ENCODE results near the gene LZIC. TPM values are rescaled to one million over a fixed set of nuclear protein-coding genes. Genes with fewer than 3 reads are reported as not detected.

LZIC gene
- total and polyA plus RNA-seq, 9 of the 15 experiments (the other 6 are each of a cell fraction or from before 2014, with no cell fraction given) = 32.9 to 109 (median 61.7) TPM

GRCh38 chr1:9914610-9914937, 28.6 kb downstream of the LZIC start (continued):
- TF ChIP-seq RERE (CRISPR knock-in tag; IDR thresholded peaks at IDR 0.05; ENCODE audit: borderline replicate concordance) = no peak
- TF ChIP-seq KDM2B (CRISPR knock-in tag; IDR thresholded peaks at IDR 0.05) = no peak

DNA sequence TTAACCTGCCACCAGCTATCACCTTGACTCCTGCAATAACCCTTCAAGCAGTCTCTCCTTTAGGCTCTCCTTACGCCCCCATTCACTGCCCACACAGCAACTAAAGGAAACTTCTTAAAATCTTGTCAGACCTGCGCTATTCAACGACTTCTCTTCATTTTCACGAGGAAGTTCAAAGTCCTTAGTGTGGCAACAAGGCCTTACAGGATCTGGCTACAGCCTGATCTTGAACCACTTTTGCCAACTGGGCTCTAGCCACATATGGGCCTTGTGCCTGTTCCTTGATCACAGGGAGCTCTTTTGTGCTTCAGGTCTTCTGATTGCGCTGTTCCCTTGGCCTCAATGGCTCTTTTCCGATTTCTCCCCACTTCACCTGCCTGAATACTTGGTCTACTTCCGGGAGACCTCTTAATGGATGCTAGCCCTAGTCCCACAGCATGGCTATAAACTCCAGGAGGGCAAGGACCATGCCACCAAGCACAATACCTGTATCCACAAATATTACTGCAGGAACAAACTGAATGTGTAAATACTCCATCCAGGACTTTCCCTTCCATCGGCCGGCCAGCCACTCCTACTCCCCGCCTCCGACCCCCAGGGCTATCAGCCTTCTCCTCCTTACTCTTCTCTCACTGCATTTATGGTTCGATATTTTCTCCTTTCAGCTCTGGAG, 30.8 kb downstream of the LZIC start:
- peaks cover 12% of the 10 kb centered on the region for H3K79me2 ChIP-seq (ENCODE audit: control insufficient read depth, insufficient read depth, low read length)
- H3K27ac ChIP-seq (ENCODE audit: extremely low read depth, low read depth, low read length) = peak overlapping the region; percentile 24
- no peaks in the 10 kb centered on the region for H3K27me3 ChIP-seq (ENCODE audit: control insufficient read depth in 2 of 2, insufficient read depth in 2 of 2, low read length in 2 of 2)
- no peaks in the 10 kb centered on the region for H4K20me1 ChIP-seq (replicated peaks; ENCODE audit: control insufficient read depth, insufficient read depth, low read length)
- ChIA-PET CTCF (ENCODE audit: low intra/inter-chr PET ratio) (no interaction called here), POLR2A (interaction anchor here (1.0 kb wide), 1 partner anchor 10 kb away, joined by 3 read pairs; no protein-coding TSS in a partner anchor)
- FAIRE-seq (peak; percentile 51), ATAC-seq (no peak), DNase-seq (ENCODE audit: extremely low read depth in 1 of 4, low spot score in 3 of 4) (peak in 1 of 4 experiments; percentile 18)
- no peaks in the 10 kb centered on the region for H3K9me1 ChIP-seq (ENCODE audit: control insufficient read depth, insufficient read depth, low read length)
- BruUV-seq (replicated peaks) = no TSS peak
- peak overlapping the region; percentile 55 for H2AFZ ChIP-seq (ENCODE audit: low read depth, low read length)
- intact Hi-C loops (cut with micrococcal nuclease) (no loop called here), in situ Hi-C loops (cut with MboI) (no loop called here)
- H3K9me3 ChIP-seq (replicated peaks; ENCODE audit: control insufficient read depth, insufficient read depth, low read depth, low read length) = no peaks in the 10 kb centered on the region
- no peak overlapping the region for H3K4me3 ChIP-seq
- peaks cover 25 to 33% of the 10 kb centered on the region in 2 experiments for H3K4me1 ChIP-seq (replicated peaks in 1 of 2; ENCODE audit: control insufficient read depth in 2 of 2, insufficient read depth in 2 of 2, low read length in 2 of 2)
- no peaks in the 10 kb centered on the region for H3K36me3 ChIP-seq (ENCODE audit: control insufficient read depth, insufficient read depth, low read length)
- peak overlapping the region; percentile 1 to 75; a peak in 1 of 4 replicates for H3K9ac ChIP-seq (ENCODE audit: insufficient read depth in 1 of 2, low read depth in 2 of 2, low read length in 2 of 2)
- 72% methylated on average over 12 of the region's 12 CpGs for WGBS (ENCODE audit: insufficient coverage, low coverage, missing lambda C conversion rate)
- 0 out of 2 replicates have a peak overlapping the region, but pooled peaks have one; percentile 2 for H3K4me2 ChIP-seq (ENCODE audit: insufficient read depth, low read length)
- TF ChIP-seq PYGO2 (tag; IDR thresholded peaks at IDR 0.05) (0 out of 2 replicates have a peak, but pooled peaks have one; percentile 15), MAFG (tag; conservative IDR thresholded peaks at IDR 0.05) (no peak), ZNF165 (CRISPR knock-in tag; IDR thresholded peaks at IDR 0.05; ENCODE audit: borderline replicate concordance) (0 out of 2 replicates have a peak, but pooled peaks have one; percentile 23), ZKSCAN3 (CRISPR knock-in tag; IDR thresholded peaks at IDR 0.05) (no peak), THAP12 (CRISPR knock-in tag; IDR thresholded peaks at IDR 0.05) (no peak), ZFX (CRISPR knock-in tag; IDR thresholded peaks at IDR 0.05) (peak; percentile 52), EP300 (IDR thresholded peaks at IDR 0.05; ENCODE audit: low read length) (no peak), ELF1 (tag; IDR thresholded peaks at IDR 0.05) (no peak)
- TF ChIP-seq, protein P1, sequence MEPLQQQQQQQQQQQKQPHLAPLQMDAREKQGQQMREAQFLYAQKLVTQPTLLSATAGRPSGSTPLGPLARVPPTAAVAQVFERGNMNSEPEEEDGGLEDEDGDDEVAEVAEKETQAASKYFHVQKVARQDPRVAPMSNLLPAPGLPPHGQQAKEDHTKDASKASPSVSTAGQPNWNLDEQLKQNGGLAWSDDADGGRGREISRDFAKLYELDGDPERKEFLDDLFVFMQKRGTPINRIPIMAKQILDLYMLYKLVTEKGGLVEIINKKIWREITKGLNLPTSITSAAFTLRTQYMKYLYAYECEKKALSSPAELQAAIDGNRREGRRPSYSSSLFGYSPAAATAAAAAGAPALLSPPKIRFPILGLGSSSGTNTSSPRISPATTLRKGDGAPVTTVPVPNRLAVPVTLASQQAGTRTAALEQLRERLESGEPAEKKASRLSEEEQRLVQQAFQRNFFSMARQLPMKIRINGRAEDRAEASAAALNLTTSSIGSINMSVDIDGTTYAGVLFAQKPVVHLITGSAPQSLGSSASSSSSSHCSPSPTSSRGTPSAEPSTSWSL (CRISPR knock-in tag; IDR thresholded peaks at IDR 0.05; ENCODE audit: borderline replicate concordance) = 0 out of 2 replicates have a peak, but pooled peaks have one; percentile 33

Data from K562 (cell line).